K562 (cell line): ENCODE data around the gene MSH3. TPM values are rescaled to one million over a fixed set of nuclear protein-coding genes. Genes with fewer than 3 reads are reported as not detected.

Experiments
- CREBBP ChIP-seq: IDR thresholded peaks from one replicate; pipeline ENCODE4 v1.6.1; 2012; ENCODE audit warnings: low read depth, mild to moderate bottlenecking, control low read depth, inconsistent platforms, low read length
- CTCF ChIP-seq, 3 experiments: IDR thresholded peaks in 2 of 3; conservative IDR thresholded peaks in 1 of 3; 2 replicates each; pipeline ENCODE4 v1.5.1; 2011 to 2012; ENCODE audit warnings: low read length in 3 of 3, mild to moderate bottlenecking in 3 of 3, control low read depth in 2 of 3, improper control_type of control experiment in 1 of 3, inconsistent platforms in 1 of 3, low read depth in 1 of 3, mixed read lengths in 1 of 3, moderate library complexity in 1 of 3; ENCODE audit not compliant: insufficient read depth in 2 of 3
- DDX20 ChIP-seq: fragments of 450-650 bp; IDR thresholded peaks from 2 replicates; pipeline ENCODE4 v1.6.1; 2016; ENCODE audit warnings: missing genetic modification characterization, low read depth, mild to moderate bottlenecking, missing compliant biosample characterization, moderate library complexity
- E2F3 ChIP-seq: fragments of 250-450 bp; sonication (Bioruptor Pico); IDR thresholded peaks from 2 replicates; pipeline ENCODE4 v1.4.0; 2020; ENCODE audit warnings: mild to moderate bottlenecking
- E2F6 ChIP-seq, 2 experiments: IDR thresholded peaks; 2 replicates each; pipeline ENCODE4 v1.6.1; 2011; ENCODE audit warnings: borderline replicate concordance in 1 of 2, control low read depth in 1 of 2, low read depth in 1 of 2, low read length in 1 of 2, mild to moderate bottlenecking in 1 of 2, mixed read lengths in 1 of 2, moderate library complexity in 1 of 2; ENCODE audit not compliant: insufficient read depth in 1 of 2, insufficient read length in 1 of 2, poor library complexity in 1 of 2, severe bottlenecking in 1 of 2; ENCODE audit errors: extremely low read depth in 1 of 2
- EP400 ChIP-seq: fragments of 450-650 bp; IDR thresholded peaks from 2 replicates; pipeline ENCODE4 v1.6.1; 2017; ENCODE audit warnings: antibody characterized with exemption, mild to moderate bottlenecking, moderate library complexity
- FOXP1 ChIP-seq: sonication (generic); formaldehyde crosslinking; IDR thresholded peaks from 2 replicates; pipeline ENCODE4 v1.8.0; 2022; ENCODE audit warnings: mild to moderate bottlenecking, missing genetic modification reagents
- LEF1 ChIP-seq: fragments of 450-650 bp; IDR thresholded peaks from 2 replicates; pipeline ENCODE4 v1.6.1; 2016; ENCODE audit warnings: mild to moderate bottlenecking
- MTA1 ChIP-seq: fragments of 450-650 bp; IDR thresholded peaks from 2 replicates; pipeline ENCODE4 v1.6.1; 2017; ENCODE audit warnings: borderline replicate concordance
- NBN ChIP-seq: fragments of 450-650 bp; IDR thresholded peaks from 2 replicates; pipeline ENCODE4 v1.6.1; 2016; ENCODE audit warnings: low read depth, mild to moderate bottlenecking
- NR2C1 ChIP-seq, 2 experiments: fragments of 450-650 bp; IDR thresholded peaks; 2 replicates each; pipeline ENCODE4 v1.6.1; 2017; ENCODE audit warnings: mild to moderate bottlenecking in 2 of 2, antibody characterized with exemption in 1 of 2, inconsistent platforms in 1 of 2, missing compliant biosample characterization in 1 of 2, missing genetic modification characterization in 1 of 2
- SPI1 ChIP-seq: IDR thresholded peaks from 2 replicates; pipeline ENCODE4 v1.6.1; 2011; ENCODE audit warnings: low read depth, low read length, control low read depth, borderline replicate concordance
- ZBTB11 ChIP-seq, 3 experiments: fragments of 200-800 bp in 1 of 3; fragments of 250-450 bp in 1 of 3; fragments of 450-650 bp in 1 of 3; sonication (Bioruptor Pico) in 1 of 3; sonication (Bioruptor generic) in 1 of 3; formaldehyde crosslinking in 1 of 3; IDR thresholded peaks; 2 replicates each; pipeline versions ENCODE4 v1.6.1 to v1.8.0; 2016 to 2022; ENCODE audit warnings: mild to moderate bottlenecking in 2 of 3, missing genetic modification characterization in 2 of 3, missing compliant biosample characterization in 1 of 3, moderate library complexity in 1 of 3
- ZBTB7A ChIP-seq: IDR thresholded peaks from 2 replicates; pipeline ENCODE4 v1.6.1; 2011; ENCODE audit warnings: low read depth, mild to moderate bottlenecking, low read length, moderate library complexity, borderline replicate concordance; ENCODE audit not compliant: control insufficient read depth
- ZEB2 ChIP-seq: fragments of 450-650 bp; IDR thresholded peaks from 2 replicates; pipeline ENCODE4 v1.6.1; 2016
- ZNF197 ChIP-seq: fragments of 200-800 bp; sonication (Bioruptor generic); IDR thresholded peaks from 2 replicates; pipeline ENCODE4 v1.6.1; 2016; ENCODE audit warnings: low read depth, missing genetic modification characterization, missing compliant biosample characterization
- ZNF639 ChIP-seq, 2 experiments: fragments of 200-800 bp in 1 of 2; sonication (Bioruptor generic) in 1 of 2; sonication (generic) in 1 of 2; formaldehyde crosslinking in 1 of 2; IDR thresholded peaks in 1 of 2; conservative IDR thresholded peaks in 1 of 2; 2 replicates each; pipeline versions ENCODE4 v1.5.0 to v1.6.1; 2016 to 2020; ENCODE audit warnings: missing compliant biosample characterization in 1 of 2, missing genetic modification characterization in 1 of 2, missing genetic modification reagents in 1 of 2
- polyA plus RNA-seq, 8 experiments: library from polyadenylated mRNA; depleted of rRNA in 4 of 8; stranded (reverse) in 5 of 8; unstranded in 3 of 8; fragments of >200 nt; fragmentation: Nextera tagmentation in 2 of 8; fragmentation: Illumina TruSeq in 1 of 8; extraction: Ambion mirVana in 2 of 8; extraction: Trizol in 1 of 8; gene quantifications; 2 replicates each; pipeline versions ENCODE4 v1.2.1 to v1.2.3, GENCODE V29; 2011 to 2014; ENCODE audit warnings: inconsistent platforms in 1 of 8, missing spikeins in 1 of 8
- total RNA-seq, 7 experiments: library from RNA; depleted of rRNA in 6 of 7; stranded (reverse); fragments of >200 nt in 6 of 7; fragmentation: Illumina TruSeq in 2 of 7; extraction: Trizol in 2 of 7; gene quantifications; 2 replicates each; pipeline versions ENCODE4 v1.2.1 to v1.2.3, GENCODE V29; 2011 to 2021; ENCODE audit warnings: low replicate concordance in 1 of 7

MSH3 gene
- total and polyA plus RNA-seq, 9 of the 15 experiments (the other 6 are each of a cell fraction or from before 2014, with no cell fraction given): 3.9 to 17.2 (median 13.2) TPM

GRCh38 chr5:80654391-80655230 lies at the start of gene MSH3, which contains the start of gene DHFR (continued):
- no peak for TF ChIP-seq E2F3 (CRISPR knock-in tag)
- TF ChIP-seq CREBBP: no peak
- TF ChIP-seq MTA1: 0 out of 2 replicates have a peak, but pooled peaks have one; percentile 46
- peak; percentile 44 for TF ChIP-seq EP400
- no peak; the same call in 1 of the 2 replicates for TF ChIP-seq FOXP1
- TF ChIP-seq ZBTB11 (CRISPR knock-in tag; IDR thresholded peaks at IDR 0.05): peak in 1 of 3 experiments; percentile 60; a peak in 1 of 6 replicates
- peak; percentile 56 for TF ChIP-seq NR2C1 (IDR thresholded peaks at IDR 0.05)
- TF ChIP-seq NR2C1 (tag; IDR thresholded peaks at IDR 0.05): no peak
- TF ChIP-seq ZBTB7A: peak; percentile 79
- TF ChIP-seq DDX20 (tag): no peak
- no peak; a peak in 1 of 4 replicates for TF ChIP-seq ZNF639 (CRISPR knock-in tag; conservative IDR thresholded peaks at IDR 0.05 in 1 of 2, IDR thresholded peaks at IDR 0.05 in 1 of 2)
- no peak for TF ChIP-seq ZEB2
- 0 out of 2 replicates have a peak, but pooled peaks have one; percentile 48 for TF ChIP-seq ZNF197 (CRISPR knock-in tag)
- TF ChIP-seq LEF1: no peak
- no peak for TF ChIP-seq NBN
- TF ChIP-seq E2F6 (IDR thresholded peaks at IDR 0.05; ENCODE audit: borderline replicate concordance in 1 of 2, extremely low read depth in 1 of 2, insufficient read depth in 1 of 2, insufficient read length in 1 of 2, low read depth in 1 of 2, low read length in 1 of 2, poor library complexity in 1 of 2, severe bottlenecking in 1 of 2): peak in 1 of 2 experiments; percentile 59
- TF ChIP-seq CTCF (IDR thresholded peaks at IDR 0.05 in 2 of 3, conservative IDR thresholded peaks at IDR 0.05 in 1 of 3; ENCODE audit: insufficient read depth in 2 of 3, low read depth in 1 of 3, low read length in 3 of 3): peak in 2 of 3 experiments; percentile 30 to 44; a peak in 3 of 6 replicates
- peak; percentile 42; the same call in 1 of the 2 replicates for TF ChIP-seq SPI1
